Left lung (tissue), 10 donors: ENCODE results near the gene YAF2. TPM values are rescaled to one million over a fixed set of nuclear protein-coding genes. Genes with fewer than 3 reads are reported as not detected.
A peak's percentile ranks its signal among the peaks of the same experiment; 100 is the strongest.

Experiments used
- ATAC-seq: fragments of 200-7000 bp; cut with Tn5 transposase; one replicate; pipeline ENCODE4 v1.9.1; 2020; ENCODE audit warnings: moderate library complexity
- DNase-seq, 4 donors: peaks; one replicate each; pipeline ENCODE4 v3.0.0-alpha.2; 2013 to 2020
- H3K27ac ChIP-seq, 2 donors: fragments of 200-600 bp; sonication (generic) in 1 of 2; one replicate each; pipeline versions ENCODE4 v1.5.0 to v1.8.0; 2020 to 2021
- H3K27me3 ChIP-seq, 2 donors: fragments of 200-600 bp; sonication (generic) in 1 of 2; one replicate each; pipeline versions ENCODE4 v1.5.0 to v1.8.0; 2020 to 2021
- H3K36me3 ChIP-seq, 2 donors: fragments of 200-600 bp; sonication (generic) in 1 of 2; one replicate each; pipeline versions ENCODE4 v1.5.0 to v1.8.0; 2020 to 2021
- H3K4me1 ChIP-seq, 2 donors: fragments of 200-600 bp; one replicate each; pipeline ENCODE4 v1.8.0; 2021
- H3K4me3 ChIP-seq, 2 donors: fragments of 200-600 bp; sonication (generic) in 1 of 2; one replicate each; pipeline versions ENCODE4 v1.5.0 to v1.8.0; 2020 to 2021; ENCODE audit warnings: mild to moderate bottlenecking in 1 of 2
- H3K9me3 ChIP-seq, 2 donors: fragments of 200-600 bp; sonication (generic) in 1 of 2; one replicate each; pipeline versions ENCODE4 v1.5.0 to v1.8.0; 2020 to 2021
- CTCF ChIP-seq, 2 donors: fragments of 200-600 bp; sonication (generic) in 1 of 2; IDR thresholded peaks; one replicate each; pipeline versions ENCODE4 v1.5.0 to v1.8.0; 2021; ENCODE audit warnings: antibody characterized with exemption in 2 of 2
- intact Hi-C, 2 donors: fragments of 100-400 bp; cut with DNase I; formaldehyde crosslinking; loops; one replicate each; pipeline versions ENCODE4 v1.11.2 to v1.14.2; 2022
- polyA plus RNA-seq, 6 donors: library from polyadenylated mRNA; unstranded; fragments of 120-200 nt; gene quantifications; one replicate each; pipeline ENCODE4 v1.2.1, GENCODE V29; 2013; ENCODE audit not compliant: insufficient read length in 6 of 6
- total RNA-seq, 2 donors: library from RNA; stranded (reverse); fragmentation: NEBNext Ultra II Directional; extraction: Animal tissue kit (Norgen Biotek cat#: 25700); gene quantifications; one replicate each; pipeline ENCODE4 v1.2.1, GENCODE V29; 2021
- donor health status: DM: no; HTN: yes; CAD: no.
- donor health status: DM: no; HTN: no; CAD: no.

The YAF2 gene
- total and polyA plus RNA-seq, 8 donors = 18.7 to 33.4 (median 21.9) TPM

DNA sequence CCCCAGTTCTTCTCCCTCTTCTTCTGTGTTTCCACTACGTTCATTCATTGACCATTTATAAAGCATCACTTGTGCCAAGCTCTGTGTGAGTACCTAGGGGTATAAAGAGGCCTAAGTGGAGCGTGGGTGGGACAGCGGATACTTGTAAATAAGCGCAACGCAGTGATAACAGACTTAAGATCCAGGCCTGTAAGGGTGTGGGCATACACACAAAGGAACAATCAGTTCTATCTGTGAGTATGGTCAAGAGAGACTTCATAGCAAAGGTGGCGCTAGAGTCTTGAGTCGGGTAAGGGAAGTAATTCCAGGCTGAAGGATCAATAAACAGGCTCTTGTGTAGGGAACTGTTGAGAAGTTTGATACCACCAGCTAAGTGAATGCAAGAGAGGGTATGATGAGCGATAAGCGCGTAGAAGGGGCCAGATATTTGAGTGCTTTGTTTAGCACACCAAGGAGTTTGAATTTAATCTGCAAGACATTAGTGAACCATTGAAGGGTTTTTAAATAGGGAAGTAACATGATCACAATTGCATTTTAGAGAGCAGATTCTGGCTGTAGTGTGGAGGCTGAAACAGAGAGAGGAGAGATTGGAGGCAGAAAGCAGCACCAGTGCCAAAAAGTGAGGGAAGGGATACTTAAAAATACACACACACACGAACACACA lies 92.4 kb downstream of the YAF2 start:
- peak overlapping the region in 1 of 2 donors; percentile 88 for H3K27ac ChIP-seq
- ATAC-seq = no peak

GRCh38 chr12:42145197-42145549 lies 92.9 kb downstream of the YAF2 start:
- H3K27ac ChIP-seq = peak overlapping the region; percentile 88 to 90
- H3K36me3 ChIP-seq = no peaks in the 10 kb centered on the region
- no peaks in the 10 kb centered on the region for H3K9me3 ChIP-seq
- peak overlapping the region; percentile 59 to 61 for H3K4me3 ChIP-seq
- intact Hi-C loops = no loop called here
- peaks cover 10 to 36% of the 10 kb centered on the region in 2 donors for H3K4me1 ChIP-seq
- no peak for DNase-seq
- ATAC-seq = peak; percentile 6
- no peaks in the 10 kb centered on the region for H3K27me3 ChIP-seq
- no peak for TF ChIP-seq CTCF (IDR thresholded peaks at IDR 0.05)

More for the DNA sequence above, 92.4 kb downstream of the YAF2 start:
- Histone ChIP-seq H3K9me3 (no peaks in the 10 kb centered on the region), H3K36me3 (no peaks in the 10 kb centered on the region), H3K4me3 (peak overlapping the region in 1 of 2 donors; percentile 61), H3K4me1 (peaks cover 10 to 33% of the 10 kb centered on the region in 2 donors), H3K27me3 (no peaks in the 10 kb centered on the region)
- no peak for TF ChIP-seq CTCF (IDR thresholded peaks at IDR 0.05)
- no peak for DNase-seq
- intact Hi-C loops = no loop called here

DNA sequence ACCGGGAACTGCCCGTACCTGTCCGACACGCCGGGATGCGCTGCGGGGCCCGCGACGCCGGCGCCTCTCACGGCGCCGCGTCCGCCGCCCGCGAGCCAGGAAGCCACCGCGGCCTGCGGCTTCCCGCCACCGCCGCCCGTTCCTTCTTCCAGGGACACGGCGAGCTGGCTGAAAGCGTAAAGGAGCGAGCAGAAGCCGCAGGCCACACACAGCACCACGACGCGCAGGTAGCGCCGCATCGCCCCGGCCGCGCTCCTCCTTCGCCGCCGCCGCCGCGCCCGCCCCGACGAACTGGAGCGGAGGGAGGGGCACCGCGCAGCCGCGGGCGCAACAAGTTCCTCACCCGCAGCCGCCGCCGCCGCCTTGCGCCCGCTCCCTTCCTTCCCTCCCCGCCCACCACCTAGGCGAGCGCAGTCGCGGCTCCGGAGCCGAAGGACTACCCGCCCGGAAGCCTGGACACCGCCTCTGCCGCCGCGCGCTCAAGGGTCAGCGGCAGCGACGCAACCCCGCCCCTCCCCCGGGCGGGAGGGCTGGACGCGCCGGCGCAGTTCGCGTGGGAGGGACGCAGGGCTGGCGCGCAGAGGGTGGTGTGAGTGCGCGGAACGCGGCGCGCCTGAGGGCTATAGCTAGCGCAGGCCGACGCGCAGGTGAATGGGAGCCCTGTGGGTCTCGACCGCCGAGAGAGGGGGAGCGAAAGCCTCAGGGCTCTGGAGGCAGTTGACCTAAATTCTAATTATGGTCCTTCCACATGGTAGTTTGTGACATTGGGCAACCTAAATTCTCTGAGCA lies 93.4 kb downstream of the YAF2 start, which contains the start of gene GXYLT1:
GXYLT1 (minus strand) TSS at position 467 of the 789 bp plus-strand sequence; CDS start at position 239, 228 bp downstream.
- TF ChIP-seq CTCF (IDR thresholded peaks at IDR 0.05) = no peak
- Histone ChIP-seq H3K9me3 (no peaks in the 10 kb centered on the region), H3K4me1 (peaks cover 10 to 36% of the 10 kb centered on the region in 2 donors), H3K27me3 (no peaks in the 10 kb centered on the region), H3K36me3 (no peaks in the 10 kb centered on the region), H3K27ac (peak within 1 kb of the TSS; percentile 88 to 90), H3K4me3 (peak within 1 kb of the TSS; percentile 59 to 61)
- DNase-seq (peak; percentile 89 to 99 (median 96)), ATAC-seq (peak; percentile 96)
- intact Hi-C loops = no loop called here

GRCh38 chr12:42144158-42144407 lies 94.0 kb downstream of the YAF2 start:
- no peak for TF ChIP-seq CTCF (IDR thresholded peaks at IDR 0.05)
- Histone ChIP-seq H3K4me3 (peak overlapping the region; percentile 59 to 61), H3K9me3 (no peaks in the 10 kb centered on the region), H3K36me3 (no peaks in the 10 kb centered on the region), H3K27ac (peak overlapping the region; percentile 88 to 90), H3K4me1 (peaks cover 10 to 36% of the 10 kb centered on the region in 2 donors), H3K27me3 (no peaks in the 10 kb centered on the region)
- intact Hi-C loops = no loop called here
- ATAC-seq (no peak), DNase-seq (peak in 1 of 4 donors; percentile 18)

- intact Hi-C loops = no loop called here
- H3K4me1 ChIP-seq = peaks cover 10 to 36% of the 10 kb centered on the region in 2 donors
- no peaks in the 10 kb centered on the region for H3K27me3 ChIP-seq
- TF ChIP-seq CTCF (IDR thresholded peaks at IDR 0.05) = no peak
- DNase-seq = peak in 1 of 4 donors; percentile 30
- no peak for ATAC-seq
- H3K4me3 ChIP-seq = peak overlapping the region; percentile 59 to 61
- H3K9me3 ChIP-seq = no peaks in the 10 kb centered on the region
- peak overlapping the region; percentile 88 to 90 for H3K27ac ChIP-seq
- H3K36me3 ChIP-seq = no peaks in the 10 kb centered on the region
These were observed 94.4 kb downstream of the YAF2 start for GRCh38 chr12:42143452-42144157.
